Left renal pelvis (tissue), 4 donors: ENCODE results near the gene CCDC188. TPM values are rescaled to one million over a fixed set of nuclear protein-coding genes. Genes with fewer than 3 reads are reported as not detected.

Experiments
- DNase-seq, 4 donors: peaks; one replicate each; pipeline ENCODE4 v3.0.0-alpha.2; 2013; ENCODE audit warnings: low read depth in 4 of 4, low spot score in 3 of 4
- polyA plus RNA-seq, 4 donors: library from polyadenylated mRNA; unstranded; fragments of 120-200 nt; gene quantifications; one replicate each; pipeline ENCODE4 v1.2.1, GENCODE V29; 2013; ENCODE audit not compliant: insufficient read length in 4 of 4

The CCDC188 gene
- polyA plus RNA-seq, result 1 to 10 TPM in 3 of 4 donors, under 1 TPM in 1; 0.34 to 2.3 (median 1.4) TPM

DNA sequence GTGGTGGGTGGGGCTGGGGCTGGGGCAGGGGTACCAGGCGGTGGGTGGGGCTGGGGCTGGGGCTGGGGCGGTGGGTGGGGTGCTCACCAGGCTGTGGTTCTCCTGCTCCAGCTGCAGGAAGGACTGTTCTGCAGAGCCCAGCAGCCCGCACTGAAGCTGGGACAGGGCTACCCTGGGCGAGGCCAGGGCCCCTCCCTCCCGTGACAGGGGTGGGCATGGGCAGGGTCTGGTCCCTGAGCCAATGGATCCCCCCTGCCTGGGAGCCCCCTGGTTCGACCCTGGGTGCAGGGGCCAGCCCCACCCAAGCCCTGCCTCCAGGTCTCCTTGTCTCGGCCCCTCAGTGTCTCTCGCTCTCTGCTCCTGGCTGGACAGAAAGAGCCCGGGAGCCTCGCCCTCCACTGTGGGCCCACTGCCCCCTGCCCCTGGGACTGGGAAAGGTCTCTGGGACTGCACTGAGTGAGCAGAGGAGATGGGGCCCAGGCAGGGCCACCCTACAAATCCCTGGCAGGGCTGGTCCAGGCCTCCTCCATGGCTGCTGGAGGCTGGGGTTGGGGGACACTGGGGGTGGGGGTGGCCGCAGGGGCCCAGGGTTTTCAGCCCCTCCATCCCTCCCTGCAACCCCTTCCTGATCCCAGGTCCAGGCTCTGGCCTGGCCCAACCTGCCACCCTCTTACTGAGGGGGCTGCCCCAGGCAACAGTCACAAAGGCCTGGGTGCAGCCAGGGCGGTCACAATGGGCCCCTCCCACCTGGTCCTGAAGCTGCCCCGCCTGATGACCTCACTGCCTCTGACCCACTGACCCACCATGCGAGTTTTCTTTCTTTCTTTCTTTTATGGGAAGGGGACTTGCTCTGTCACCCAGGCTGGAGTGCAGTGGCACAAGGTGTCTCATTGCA is at the start of gene CCDC188:
TSS of gene CCDC188 (minus strand) at position 675 of the 895 bp plus-strand sequence. CDS start at position 606, 69 bp downstream.
- DNase-seq, result no peak

DNA sequence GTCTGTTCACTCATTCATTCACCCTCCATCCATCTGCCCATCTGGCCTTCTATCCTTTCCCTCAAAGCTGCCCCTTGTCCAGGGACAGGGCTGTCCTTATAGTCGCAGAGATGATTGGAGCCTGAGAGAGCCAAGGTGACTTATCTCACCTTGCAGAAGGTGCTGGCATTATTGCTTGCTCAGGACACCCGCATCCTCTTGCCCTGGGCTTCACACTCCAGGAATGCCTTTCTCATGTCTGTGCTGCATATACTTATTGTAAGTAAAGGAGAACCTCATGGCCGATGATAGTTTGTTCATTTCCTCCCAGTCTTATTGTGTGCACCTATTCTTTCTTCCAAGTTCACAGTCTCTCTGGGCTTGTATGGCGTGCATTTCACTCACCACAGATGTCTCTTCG is 49.1 kb upstream of the CCDC188 start:
- no peak for DNase-seq

DNA sequence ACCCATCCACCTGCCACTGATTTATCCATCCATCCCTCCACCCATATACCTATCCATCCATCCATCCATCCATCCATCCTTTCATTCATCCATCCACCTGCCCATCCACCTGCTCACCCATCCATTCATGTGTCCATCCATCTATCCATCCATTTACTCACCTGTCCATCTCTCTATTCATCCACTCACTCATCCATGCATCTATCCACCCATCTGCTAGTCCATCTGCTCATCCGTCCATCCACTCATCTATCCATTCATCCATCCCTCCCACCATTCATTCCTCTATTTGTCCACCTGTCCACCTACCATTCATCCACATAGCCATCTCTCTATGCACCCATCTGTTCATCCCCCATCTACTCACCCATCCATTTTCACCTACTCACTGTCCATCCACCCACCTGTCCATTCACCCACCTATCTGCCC is 48.6 kb upstream of the CCDC188 start:
- DNase-seq, result no peak

DNA sequence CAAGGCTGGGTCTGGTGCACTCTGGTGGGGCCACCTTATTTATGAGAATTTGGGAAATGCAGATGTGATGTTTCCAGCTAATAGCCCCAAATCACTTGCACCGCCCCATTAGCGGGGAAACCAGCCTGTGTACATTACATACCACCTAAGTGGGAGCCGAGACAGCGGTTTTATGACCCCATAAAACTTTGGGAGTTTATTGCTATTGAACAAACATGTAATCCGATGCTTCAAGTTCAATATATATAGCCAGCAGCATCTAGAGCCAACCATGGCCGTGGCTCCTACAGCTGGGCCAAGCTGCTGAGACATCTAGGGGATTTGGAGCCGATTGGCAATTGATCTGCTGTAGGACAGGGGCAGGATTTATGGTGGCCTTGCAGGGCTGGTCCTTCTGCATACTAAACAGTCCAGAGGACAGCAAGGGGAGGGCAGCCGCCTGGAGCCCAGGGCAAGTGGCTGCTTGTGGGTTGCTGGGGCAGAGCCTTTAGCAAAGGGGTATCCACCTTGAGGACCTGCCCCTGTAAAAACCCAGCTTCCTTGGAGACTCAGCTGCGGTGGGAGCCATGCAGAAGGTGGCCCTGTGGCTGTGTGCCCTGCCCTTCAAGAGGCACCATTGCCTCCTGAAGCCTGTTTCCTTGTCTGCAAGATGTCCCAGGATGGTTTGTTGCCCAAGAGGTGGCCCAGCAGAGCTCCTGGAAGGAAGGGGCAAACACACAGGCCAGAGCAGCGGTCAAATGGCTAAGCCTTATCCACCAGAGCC is 47.9 kb upstream of the CCDC188 start:
- DNase-seq, result no peak

DNA sequence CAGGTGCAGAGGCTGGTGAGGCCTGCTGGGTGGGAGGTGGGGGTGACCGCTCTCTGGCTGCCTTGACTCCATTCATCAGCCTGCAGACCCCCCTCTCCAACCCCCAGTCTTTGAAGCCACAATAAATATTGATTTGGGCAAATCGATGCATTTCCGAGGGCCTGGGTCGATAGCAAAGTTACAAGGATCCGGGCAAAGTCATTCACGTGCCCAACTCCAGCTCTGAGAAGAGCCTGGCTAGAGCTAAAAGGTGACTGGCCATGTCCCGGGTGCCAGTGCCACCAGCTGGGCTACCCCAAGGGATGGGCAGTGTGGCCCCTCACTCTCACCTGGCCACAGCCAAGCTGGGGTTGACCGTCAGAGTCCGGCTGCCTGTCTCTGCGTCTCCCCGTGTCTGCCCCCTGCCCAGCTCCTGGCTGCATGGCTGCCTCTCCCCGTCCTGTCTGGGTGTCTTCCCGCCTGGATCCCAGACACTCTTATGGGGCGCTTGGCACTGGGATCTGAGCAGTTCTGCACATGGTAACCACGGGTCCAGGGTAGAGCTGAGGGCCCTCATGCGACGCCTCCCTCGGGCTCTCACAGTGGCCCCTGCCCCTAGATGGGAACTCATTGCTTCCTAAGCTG is 46.7 kb upstream of the CCDC188 start:
- DNase-seq, result no peak

DNA sequence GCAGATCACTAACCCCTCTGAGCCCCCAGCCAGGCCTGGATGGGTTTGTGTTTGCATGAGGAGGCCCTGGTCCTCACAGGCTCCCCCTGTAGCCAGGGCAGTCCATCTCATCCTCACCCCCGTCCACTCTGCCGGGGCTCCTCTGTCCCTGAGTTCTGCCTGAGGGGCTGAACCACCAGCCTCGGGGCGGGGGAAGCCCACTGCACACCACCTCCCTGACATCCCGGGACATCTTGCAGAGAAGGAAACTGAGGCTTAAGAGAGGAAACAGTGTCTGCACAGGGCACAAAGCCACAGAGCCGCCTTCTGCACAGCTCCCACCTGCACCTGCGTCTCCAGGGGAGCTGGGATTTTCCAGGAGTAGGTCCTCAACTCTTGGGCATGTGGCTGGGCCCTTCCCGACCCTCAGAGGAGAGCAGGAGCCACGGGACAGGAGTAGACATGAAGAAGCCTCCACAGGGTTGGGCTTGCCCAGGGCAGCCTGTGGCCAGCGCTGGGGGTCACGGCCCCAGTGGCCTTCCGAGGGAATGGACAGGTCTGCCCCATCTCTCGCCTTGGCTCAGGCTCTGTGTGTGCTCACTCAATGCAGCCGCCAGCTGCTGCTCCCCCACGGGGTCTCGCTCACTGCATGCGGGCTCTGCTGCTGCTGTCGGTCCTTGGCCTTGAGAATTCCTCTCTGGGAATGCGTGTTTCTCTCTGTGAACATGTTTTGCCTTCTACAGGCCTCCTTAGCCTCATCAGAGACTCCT is 45.4 kb upstream of the CCDC188 start:
- DNase-seq, result no peak

DNA sequence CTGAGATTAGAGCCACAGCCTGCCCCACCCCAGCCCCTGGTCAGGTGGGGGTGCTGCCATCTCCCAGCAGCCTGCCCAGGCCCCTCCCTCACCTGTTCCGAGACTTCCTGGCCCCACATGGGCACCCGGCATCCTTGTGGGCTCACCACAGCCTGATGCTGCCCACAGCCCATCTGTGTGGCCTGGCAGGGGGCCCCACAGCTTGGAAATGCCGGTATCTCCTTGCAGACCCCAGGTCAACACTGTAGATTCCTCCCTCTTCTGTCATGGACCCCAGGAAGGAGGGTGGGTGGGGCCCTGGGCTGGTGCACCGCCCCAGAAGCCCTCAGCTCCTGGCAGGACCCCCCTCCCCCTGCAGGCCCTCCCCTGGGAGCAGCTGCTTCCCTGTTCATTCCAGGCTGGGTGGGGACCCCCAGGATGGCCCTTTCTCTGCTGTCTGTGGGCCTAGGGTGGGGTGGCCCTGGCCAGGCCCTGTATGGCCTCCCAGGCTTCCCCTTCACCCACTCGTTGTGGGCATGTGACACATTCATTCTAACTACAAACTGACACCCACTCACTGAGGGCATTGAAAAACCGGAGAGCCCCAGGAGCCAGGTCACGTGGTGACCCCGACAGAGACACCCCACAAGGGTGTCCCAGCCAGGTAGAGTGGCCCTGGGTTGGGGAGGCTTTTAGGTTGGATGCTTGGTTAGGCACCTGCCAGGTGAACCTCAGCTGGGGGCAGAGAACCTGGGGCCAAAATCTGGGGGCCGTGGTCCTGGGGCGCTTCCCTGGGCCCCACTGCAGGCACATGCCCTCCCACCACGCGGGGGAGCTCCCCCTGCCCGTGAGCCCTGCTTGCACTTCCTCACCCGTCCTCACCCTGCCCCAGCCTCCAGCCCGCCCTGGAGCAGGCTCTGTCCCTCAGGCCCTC is 44.1 kb upstream of the CCDC188 start:
- no peak for DNase-seq

DNA sequence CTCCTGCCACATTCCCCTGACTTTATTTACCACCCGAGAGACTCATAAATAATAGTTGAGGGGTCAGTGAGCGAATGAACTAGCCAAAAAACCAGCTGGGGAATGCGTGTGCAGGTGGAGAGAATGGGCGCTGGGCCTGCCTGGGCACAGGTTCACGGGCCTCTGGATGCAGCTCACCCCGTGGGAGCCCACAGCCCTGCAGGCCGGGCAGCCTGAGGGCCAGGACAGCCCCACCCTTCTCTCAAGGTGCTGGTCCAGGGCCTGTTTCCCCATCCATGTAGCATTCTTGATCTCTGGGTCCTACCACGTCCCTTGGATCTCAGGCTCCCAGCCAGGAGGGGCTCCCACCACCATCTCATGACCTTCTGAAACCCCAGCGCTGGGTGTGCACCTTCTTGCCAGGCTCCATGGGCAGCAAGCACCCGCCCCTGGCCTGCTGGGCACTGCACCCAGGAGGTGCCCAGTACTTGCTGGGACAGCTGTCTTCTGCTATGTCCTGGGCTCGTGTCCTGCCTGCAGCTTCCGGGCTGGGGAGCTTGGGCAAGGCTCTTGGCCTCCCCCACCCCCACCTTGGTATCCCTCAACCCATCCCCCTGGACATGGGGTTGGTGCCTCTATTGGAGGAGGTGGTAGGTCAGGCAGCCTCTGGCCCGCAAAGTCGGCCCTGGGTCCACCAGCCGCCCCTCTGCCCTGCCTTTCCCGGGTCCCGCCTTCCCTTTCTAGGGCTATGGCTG is 43.1 kb upstream of the CCDC188 start:
- DNase-seq, result no peak

DNA sequence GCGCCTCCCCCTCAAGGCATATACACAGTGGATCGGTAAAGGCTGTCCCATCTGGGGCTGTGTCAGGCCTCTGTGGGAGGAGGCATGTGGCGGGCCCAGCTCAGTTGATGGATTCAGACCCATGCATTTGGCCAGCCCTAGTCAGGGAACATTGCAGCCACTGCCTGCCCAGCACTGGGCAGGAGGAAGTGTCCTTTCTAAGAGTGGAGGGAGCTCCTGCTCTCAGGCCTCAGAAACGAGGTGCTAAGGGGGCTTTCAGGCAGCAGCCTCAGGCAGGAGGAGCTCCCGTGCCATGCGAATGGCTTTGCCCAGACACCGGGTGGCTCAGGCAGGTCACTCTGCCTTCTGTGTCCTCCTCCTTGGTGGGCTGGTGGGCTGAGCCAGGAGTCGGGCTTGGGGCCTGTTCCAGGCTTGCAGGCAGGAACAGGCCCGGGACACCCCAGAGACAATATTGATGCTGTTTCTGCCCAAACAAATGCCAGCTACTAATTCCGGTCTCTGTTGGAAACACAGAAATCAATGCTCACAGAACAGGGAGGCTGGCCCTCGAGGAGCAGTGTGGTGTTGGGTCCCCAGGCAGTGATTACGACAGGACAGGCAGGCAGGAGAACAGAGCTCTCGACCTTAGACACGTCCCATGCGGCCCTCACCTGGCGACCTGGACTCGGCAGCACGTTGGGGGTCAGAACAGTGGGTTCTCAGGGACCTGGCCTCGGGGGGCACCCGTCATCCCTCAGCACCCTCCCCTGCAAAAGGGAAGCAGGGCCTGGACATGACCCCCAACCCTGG is 42.3 kb upstream of the CCDC188 start:
- DNase-seq, result no peak

DNA sequence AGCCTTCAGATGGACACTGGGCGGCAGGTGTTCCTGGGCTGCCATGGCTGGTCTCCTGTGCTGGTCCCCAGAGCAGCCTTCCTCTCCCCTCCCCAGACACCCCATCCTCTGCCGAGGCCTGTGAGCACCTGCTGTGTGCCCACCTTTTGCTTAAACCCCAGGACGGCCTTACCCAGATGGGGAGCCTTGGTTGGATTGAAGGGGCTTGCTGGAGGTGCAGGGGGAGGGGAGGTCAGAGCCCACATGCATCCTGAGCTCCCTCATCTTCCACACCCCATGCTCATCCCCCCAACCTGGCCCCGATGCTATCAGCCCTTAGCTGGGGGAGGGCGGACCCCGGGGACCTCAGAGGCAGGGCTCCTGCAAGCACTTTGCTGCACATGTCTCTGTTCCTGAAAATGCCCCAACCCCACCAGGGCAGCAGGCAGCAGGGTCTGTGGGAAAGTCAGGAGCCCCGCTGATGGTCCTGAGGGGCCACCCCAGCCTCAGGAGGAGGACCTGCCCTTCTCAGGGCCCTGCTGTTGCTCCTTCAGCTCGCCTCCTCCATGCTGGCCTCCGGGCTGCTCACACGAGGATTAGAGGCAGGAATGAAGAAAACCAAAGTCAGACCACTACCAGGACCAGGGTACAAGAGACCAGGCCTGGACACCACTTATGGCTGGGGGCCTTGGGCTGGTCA is 41.6 kb upstream of the CCDC188 start:
- DNase-seq, result no peak

DNA sequence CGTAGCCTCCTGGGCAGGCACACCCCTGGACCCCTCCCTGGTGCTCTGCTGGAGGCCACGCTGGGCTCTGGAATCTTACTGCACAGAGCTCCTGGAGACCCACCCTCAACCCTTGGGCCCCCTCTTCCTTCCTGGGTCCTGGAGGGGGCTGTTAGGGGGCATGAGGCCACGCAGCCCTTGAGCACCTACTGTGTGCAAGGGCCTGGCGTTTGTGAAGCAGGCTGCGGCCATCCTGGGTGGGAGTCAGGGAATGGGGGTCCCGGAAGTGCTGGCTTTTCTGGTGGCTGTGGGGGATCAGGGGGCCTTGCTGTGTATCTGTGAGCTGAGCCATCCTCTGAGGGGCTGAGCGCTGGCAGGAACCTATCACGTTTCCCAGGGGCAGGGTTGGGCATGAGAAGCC is 40.9 kb upstream of the CCDC188 start:
- no peak for DNase-seq

DNA sequence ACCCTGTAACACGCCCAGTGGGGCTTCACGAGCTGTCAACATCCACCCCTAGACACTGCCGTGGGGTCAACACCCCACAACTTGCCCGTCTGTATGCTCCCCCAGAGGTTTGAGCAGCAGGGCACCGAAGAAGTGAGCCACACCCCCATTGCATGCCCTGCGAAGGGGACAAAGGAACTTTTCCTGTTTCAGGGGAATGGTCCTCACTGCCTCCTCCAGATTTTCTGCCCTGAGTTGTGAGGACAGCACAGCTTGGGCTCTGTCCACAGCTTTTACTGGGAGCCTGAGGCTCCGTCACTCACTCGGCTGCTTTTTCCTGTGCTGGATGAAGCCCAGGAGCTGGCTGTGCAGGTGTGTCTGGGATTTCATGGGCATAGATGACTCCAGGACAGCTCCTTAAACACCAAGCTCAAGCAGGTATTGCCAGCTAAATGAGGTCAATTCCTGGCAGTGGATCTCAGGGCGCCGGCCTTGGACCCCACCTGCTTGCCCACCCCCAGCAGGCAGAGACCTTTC is 40.2 kb upstream of the CCDC188 start:
- no peak for DNase-seq

DNA sequence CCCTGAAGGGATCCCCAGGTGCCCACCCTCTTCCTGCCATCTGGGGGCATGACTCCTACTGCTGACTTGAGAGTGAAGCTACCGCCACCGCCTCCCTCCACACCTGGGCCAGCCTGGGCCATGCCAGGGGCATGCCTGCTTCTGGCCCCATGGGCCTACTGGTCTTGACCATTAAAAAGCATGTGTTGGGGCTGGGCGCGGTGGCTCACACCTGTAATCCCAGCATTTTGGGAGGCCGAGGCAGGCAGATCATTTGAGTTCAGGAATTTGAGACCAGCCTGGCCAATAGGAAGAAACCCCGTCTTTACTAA is 37.7 kb upstream of the CCDC188 start:
- DNase-seq, result no peak

DNA sequence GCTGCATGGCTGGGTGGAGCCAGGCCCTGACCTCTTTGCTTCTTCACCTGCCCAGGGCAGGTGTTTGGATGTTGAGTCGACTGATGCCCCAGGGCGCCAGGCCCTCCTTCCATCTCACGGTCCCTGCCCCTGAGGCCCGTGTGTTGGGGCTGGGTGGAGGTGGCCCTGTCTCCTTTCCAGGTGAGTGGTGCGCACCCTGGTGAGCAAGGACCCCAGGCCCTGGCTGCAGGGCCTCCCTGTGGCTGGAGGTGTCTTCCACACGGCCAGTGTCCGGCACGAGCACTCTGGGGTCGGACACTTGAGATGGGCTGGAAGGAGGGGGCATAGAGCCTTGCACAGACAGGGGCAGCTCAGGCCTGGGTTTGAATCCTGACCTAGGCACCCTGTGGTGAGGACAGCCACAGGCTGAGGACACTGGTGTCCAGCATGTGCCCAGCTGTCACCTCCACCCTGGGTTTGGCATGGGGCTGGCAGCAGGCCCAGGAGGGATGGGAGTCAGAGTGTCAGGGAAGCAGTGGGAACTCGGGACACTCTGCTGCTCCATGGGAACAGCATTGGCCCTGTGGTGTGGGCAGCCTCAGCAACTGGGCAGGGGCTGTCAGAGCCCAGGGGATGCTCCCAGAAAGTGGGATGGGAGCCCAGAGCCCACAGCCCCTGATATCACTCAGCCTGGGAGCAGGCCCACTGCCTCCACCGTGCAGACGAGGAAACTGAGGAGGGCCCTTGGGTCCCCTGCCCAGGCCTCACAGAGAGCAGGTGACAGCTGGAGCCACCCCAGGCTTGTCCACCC is 37.1 kb upstream of the CCDC188 start:
- no peak for DNase-seq

DNA sequence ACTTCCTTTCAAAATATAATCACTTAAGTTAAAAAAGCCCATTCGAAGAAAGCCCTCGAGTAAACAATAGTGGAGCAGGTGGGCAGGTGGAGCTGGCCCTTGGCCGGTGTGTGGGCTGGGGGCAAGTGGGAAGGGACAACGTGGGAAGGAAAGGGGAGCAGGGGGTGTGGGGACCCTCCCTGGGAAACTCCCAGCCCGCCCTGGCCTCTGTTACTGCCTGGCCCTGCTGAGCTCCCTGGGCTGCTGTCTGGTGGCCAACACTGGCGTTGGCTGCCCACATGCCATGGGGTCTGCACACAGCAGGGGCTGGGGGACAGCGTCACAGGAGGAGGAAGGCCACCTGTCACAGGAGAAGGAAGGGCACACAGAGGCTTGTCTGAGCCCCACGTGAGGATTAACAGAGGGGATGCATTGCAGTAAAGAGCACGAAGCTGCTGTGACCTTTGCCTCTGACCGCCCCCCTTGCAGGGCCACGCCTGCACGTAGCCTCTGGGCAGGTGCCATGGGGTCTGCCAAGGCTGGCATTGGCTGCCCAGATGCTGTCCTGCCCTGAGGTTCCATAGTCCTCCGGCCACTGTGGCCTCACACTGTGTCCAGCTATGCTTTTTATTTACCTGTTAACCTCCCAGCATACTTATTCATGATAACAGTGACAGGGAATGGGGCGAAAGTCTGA is 36.2 kb upstream of the CCDC188 start:
- no peak for DNase-seq
